ENCODE results near the gene GNA12.

Gene GNA12

GRCh38 chr7:2838873-2839578 lies 5.1 kb downstream of the GNA12 start:
- in situ Hi-C loops (cut with HindIII; ENCODE audit: low sequenced_read_pairs), result no loop called here

GRCh38 chr7:2838451-2838850 lies 5.7 kb downstream of the GNA12 start:
- in situ Hi-C loops (cut with HindIII; ENCODE audit: low sequenced_read_pairs), result no loop called here

- in situ Hi-C loops (cut with HindIII; ENCODE audit: low sequenced_read_pairs), result no loop called here
Observed at GRCh38 chr7:2837496-2837895, 6.6 kb downstream of the GNA12 start.

GRCh38 chr7:2834748-2835441 lies 9.2 kb downstream of the GNA12 start:
- in situ Hi-C loops (cut with HindIII; ENCODE audit: low sequenced_read_pairs), result no loop called here

- in situ Hi-C loops (cut with HindIII; ENCODE audit: low sequenced_read_pairs), result no loop called here
Observed at GRCh38 chr7:2833083-2833910, 10.8 kb downstream of the GNA12 start.

GRCh38 chr7:2832461-2832860 lies 11.6 kb downstream of the GNA12 start:
- in situ Hi-C loops (cut with HindIII; ENCODE audit: low sequenced_read_pairs), result no loop called here

GRCh38 chr7:2830609-2831376 lies 13.3 kb downstream of the GNA12 start:
- in situ Hi-C loops (cut with HindIII; ENCODE audit: low sequenced_read_pairs), result no loop called here

- in situ Hi-C loops (cut with HindIII; ENCODE audit: low sequenced_read_pairs), result no loop called here
Observed at GRCh38 chr7:2829040-2829439, 15.1 kb downstream of the GNA12 start.

- in situ Hi-C loops (cut with HindIII; ENCODE audit: low sequenced_read_pairs), result no loop called here
Observed at GRCh38 chr7:2826771-2827170, 17.3 kb downstream of the GNA12 start.

GRCh38 chr7:2825559-2826227 lies 18.4 kb downstream of the GNA12 start:
- in situ Hi-C loops (cut with HindIII; ENCODE audit: low sequenced_read_pairs), result no loop called here

- in situ Hi-C loops (cut with HindIII; ENCODE audit: low sequenced_read_pairs), result loop anchor here (5.0 kb wide), 1 partner anchor 203 kb away; no protein-coding TSS in a partner anchor
Observed at GRCh38 chr7:2824678-2825461, 19.2 kb downstream of the GNA12 start.

GRCh38 chr7:2824026-2824677 lies 20.0 kb downstream of the GNA12 start:
- in situ Hi-C loops (cut with HindIII; ENCODE audit: low sequenced_read_pairs), result loop anchor here (5.0 kb wide), 1 partner anchor 202 kb away; no protein-coding TSS in a partner anchor

- in situ Hi-C loops (cut with HindIII; ENCODE audit: low sequenced_read_pairs), result loop anchor here (5.0 kb wide), 1 partner anchor 201 kb away; no protein-coding TSS in a partner anchor
Observed at GRCh38 chr7:2823130-2823529, 21.0 kb downstream of the GNA12 start.

- in situ Hi-C loops (cut with HindIII; ENCODE audit: low sequenced_read_pairs), result loop anchor here (5.0 kb wide), 1 partner anchor 200 kb away; no protein-coding TSS in a partner anchor
Observed at GRCh38 chr7:2821842-2822507, 22.1 kb downstream of the GNA12 start.

- in situ Hi-C loops (cut with HindIII; ENCODE audit: low sequenced_read_pairs), result loop anchor here (5.0 kb wide), 1 partner anchor 199 kb away; no protein-coding TSS in a partner anchor
Observed at GRCh38 chr7:2821161-2821841, 22.8 kb downstream of the GNA12 start.

GRCh38 chr7:2820508-2820934 lies 23.6 kb downstream of the GNA12 start:
- in situ Hi-C loops (cut with HindIII; ENCODE audit: low sequenced_read_pairs), result loop anchor here (5.0 kb wide), 1 partner anchor 198 kb away; no protein-coding TSS in a partner anchor

- in situ Hi-C loops (cut with HindIII; ENCODE audit: low sequenced_read_pairs), result loop anchor here (5.0 kb wide), 1 partner anchor 198 kb away; no protein-coding TSS in a partner anchor
Observed at GRCh38 chr7:2819954-2820397, 24.1 kb downstream of the GNA12 start.
